CD4-positive, alpha-beta T cell treated with Interleukin-15 for 1 hour (primary cell): ENCODE measurements around the gene GLYR1.
"Not testable (repeated sequence)": the region's sequence is repeated elsewhere in the genome, so short reads cannot be mapped to it uniquely, and the experiment has no call there.

Source experiments
- DNase-seq: peaks from one replicate; pipeline ENCODE4 v3.0.0-alpha.2; 2020

Gene GLYR1

DNA sequence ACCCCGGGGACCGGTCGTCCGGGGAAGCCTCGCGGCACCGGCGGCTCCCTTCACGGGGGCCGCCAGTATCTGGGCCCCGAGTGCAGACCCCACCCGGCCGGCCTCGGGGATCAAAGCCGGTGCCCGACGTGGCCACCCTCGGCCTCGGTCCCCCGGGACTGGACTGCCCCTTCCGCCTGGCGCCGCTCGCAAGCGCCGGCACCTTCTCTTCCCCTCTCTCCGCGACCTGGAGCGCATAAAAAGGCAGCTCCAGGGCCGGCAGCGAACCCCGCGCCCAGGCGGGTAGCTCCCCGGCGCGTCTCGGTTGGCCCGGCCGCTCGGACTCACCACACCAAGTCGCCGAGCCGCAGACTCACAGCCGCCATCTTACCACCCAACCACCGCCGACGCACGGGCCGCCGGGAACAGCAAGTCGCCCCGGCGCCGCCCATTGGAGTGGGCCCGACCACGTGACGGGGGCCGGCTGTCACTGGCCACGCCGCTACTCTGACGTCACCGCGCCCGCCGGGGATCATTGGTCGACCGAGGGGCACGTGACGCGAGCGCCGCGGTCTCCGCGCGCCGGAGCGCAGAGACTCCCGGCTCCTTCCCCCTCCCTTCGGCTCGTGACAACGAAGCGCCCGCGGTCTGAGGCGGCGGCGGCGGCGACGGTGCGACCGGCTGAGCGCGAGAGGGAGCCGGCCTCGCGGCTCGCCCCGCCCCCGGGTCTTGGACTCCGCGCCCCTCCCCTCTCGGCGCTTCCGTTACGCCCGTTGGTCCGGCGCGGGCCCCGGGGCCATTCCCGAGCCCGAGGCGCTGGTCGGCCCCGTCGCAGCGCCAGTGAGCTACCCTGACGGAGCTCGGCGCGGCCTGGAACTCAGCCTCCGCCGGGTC is at the start of gene GLYR1, which contains the start of gene UBN1:
GLYR1 (minus strand) TSS at position 388 of the 873 bp plus-strand sequence; CDS start at position 365, 23 bp downstream.
UBN1 (plus strand) TSS at position 581 of the 873 bp plus-strand sequence. CDS start 5,437 bp downstream, outside the sequence.
- peak; percentile 98 for DNase-seq

DNA sequence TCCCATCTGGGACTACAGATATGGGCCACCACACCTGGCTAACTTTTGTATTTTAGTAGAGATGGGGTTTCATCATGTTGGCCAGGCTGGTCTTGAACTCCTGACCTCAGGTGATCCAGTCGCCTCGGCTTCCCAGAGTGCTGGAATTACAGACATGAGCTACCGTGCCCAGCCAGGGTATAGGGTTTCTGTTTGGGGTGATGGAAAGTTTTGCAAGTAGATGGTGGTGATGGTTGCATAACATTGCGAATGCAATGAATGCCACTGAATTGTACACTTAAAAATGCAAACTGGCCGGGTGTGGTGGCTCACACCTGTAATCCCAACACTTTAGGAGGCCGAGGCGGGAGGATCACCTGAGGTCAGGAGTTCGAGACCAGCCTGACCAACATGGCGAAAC is 49.7 kb upstream of the GLYR1 start:
- DNase-seq, result not testable (repeated sequence)

DNA sequence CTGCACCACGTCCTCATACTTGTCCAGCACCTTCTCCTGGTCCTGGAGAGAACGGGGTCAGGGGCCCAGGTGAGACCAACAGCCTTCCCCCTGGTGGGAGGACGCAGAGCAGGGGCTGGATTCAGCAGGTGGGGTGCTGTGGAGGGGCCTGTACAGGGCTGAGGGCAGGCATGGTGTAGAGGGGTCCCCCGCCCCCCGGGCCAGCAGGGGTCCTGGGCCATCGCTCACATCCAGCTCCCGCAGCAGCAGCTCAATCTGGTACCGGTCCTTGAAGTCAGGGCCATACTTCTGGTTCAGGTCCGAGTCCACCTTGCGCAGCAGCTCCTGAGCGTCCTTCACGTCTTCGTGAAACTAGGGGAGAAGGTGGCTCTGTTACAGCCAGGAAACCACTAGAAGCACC is 48.3 kb upstream of the GLYR1 start:
- DNase-seq, result no peak

DNA sequence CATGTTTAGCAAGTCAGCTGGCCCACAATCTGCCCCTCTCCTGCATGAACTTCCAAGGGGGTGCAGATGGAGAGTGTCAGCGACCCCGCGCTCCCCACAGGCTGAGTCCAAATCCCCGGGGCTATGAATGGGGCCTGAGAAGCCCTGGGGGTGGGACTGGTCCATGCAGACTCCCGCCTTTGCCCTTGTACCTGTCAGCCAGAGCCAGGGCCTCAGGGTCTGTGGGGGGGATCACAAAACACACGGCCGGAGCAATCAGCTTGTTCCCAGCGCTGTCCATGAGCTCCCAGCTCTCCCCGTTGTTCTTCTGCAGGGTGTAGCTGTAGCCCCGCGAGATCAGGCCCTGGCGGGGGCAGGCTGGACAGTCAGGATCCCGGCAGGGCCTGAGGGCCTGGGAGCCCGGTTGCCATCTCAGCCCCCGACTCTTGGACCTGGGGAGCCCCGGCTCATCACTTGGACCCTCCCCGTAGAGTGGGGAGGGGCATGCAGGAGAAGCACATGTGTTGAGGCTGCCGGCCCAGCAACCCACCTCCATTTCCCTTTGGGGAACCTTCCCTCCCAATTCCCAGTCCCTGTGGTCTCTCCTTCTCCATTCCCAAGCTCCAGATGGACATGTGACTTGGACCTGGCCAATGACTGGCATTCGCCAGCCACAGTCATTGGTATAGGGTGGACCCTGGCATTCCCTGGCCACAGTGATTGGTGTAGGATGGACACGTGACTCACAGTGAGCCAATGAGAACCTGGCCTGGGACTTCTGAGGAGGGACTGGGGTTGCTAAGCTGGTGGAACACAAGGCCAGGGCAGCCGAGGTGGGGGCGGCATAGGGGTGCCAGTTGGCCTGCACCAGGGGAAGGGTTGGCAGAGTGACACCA is 47.4 kb upstream of the GLYR1 start:
- no peak for DNase-seq

DNA sequence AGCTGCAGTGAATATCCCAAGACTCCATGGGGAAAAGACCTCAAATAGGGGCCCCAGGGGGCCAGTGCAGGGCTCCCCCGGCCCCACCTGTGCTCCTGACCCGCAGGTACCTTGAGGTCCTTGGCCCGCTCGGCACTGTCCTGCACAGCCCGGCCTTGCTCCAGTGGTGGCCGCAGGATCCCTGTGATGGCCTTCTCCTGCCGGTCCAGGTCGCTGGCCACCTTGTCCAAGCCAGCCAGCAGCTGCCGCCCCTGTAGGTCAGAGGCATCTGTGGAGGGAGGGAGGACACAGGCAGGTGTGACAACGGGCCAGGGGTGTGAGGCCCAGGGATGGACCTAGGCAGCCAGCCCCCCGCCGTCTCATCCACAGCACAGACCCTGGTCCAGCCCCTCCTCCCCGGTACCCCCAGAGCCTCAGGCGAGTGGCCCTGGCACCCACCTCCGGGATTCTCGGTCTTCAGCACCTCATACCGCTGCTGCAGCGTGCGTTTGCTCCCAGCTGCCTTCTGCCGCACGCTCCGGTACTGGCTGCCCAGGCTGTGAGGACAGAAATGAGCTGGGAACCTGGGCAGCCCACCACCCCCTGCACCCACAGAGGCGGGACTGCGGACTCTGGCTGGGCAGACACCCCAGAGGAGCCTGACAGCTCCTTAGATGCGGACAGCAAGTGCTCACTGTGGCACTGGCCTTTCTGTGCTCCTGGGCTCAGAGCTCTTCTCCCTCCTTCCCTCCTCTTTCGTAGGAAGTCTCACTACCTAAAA is 46.2 kb upstream of the GLYR1 start:
- DNase-seq, result no peak

DNA sequence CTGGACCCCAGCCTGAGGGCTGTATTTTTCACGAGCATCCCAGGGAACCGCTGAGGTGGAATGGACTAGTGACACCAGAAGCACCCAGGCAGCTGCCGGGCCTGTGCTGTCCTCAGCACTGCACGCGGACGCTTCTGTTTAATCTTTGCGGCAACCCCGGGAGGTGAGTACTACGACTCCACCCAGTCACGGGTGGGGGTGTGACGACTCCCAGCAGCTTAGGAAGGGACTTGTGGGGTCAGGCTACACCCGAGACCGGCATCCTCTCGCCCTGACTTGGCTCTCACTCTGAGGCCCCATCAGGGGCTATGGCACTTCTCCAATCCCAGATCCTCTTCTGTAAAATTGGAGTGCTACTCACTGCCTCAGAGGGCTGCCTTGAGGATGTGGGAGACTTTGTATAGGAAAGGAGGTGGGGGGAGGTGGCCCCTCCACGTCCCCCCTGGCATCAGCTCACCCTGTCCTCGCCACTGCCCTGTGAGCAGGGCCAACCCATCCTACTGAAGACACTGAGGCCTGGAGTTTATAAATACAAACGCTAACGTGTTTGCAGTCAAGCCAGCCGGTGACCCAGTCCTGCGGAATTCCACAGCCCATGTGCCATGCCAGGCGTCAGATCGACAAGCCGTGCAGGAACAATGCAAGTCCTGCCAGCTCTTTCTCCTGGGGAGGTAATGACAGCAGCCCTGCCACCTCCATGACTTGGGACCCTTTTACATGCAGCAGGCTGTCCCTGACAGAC is 45.4 kb upstream of the GLYR1 start:
- no peak for DNase-seq

DNA sequence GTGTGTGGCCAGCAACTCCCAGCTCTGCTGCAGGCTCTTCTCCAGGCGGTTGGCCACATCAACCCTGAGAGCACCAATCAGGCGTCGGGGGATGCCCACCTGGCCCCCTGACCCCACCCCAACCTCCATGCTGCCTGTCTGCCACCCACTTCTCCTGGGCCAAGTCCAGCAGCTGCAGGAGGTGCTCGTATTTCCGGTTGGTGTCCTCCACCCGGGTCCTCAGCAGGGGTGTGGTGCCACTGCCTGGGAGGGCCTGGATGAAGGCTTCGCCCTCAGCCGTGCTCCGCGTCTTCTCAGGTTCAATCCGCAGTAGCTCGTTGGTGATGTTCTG is 44.8 kb upstream of the GLYR1 start:
- DNase-seq, result no peak

DNA sequence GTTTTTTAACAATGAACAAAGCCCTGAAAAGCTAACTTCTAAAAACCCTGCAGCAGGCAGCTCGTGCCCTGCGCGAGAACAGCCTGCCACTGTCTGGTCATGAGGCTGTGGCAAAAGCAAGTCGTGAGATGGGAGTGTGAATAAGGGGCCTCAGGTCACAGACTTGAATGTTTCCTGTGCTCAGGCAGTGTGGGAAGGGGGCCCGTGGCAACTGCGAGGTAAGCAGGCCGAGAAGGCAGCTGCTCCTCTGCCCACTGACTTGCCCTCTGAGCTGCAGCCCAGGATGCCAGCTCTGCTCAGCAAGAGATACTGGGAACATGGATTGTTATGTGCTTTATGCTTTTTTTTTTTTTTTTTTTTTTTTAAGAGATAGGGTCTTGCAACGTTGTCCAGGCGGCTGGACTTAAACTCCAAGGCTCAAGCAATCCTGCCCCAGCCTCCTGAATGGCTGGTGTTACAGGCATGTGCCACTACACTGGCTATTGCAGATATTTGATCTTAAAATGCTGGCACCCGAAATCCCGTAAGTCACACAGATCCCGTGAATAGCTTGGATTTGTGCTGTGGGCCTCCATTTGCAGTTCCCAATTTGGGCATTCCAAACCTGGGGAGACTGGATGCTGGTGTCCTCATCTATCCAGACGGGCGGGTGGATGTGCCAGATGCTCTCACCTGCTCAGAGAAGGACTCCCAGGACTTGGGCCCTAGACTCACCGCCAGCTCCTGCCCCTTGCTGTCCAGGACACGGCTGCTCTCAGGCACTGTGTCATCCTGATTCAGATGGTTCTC is 44.2 kb upstream of the GLYR1 start:
- no peak for DNase-seq

DNA sequence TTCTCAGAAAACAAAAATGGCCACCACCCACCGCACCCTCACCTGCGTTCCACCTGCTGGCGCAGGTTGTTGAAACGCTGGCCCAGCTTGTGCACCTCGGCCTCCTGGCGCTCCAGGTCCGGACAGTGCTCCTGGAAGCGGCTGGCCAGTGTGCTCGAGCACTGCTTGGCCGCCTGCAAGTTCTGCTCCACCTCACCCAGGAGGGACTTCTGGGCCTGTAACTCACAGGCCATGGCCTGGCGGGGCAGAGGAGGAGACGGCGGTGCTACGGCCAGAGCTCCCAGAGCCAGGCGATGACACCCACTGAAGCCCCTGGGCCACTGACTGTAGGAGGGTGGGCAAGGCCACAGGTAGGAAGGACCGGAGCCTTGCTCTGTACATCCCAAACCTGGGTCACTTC is 43.6 kb upstream of the GLYR1 start:
- no peak for DNase-seq

DNA sequence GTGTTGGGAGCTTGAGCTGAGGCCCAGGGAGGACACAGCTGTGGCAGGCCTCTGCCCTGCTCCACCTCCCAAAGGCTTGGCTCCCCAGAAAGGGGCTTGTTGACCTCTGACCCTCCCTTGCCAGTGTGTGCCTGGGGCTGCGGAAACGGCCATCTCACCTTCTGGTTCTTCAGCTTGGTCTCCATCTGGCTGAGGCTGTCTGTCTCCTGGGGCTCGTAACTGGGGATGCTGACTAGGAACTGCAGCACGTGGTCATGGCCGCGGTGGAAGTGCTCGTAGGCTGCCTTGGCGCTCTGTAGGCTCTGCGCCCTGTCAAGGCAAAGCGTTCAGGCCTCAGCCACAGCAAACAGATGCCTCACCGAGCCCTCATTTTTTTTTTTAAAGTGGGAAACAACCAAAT is 42.9 kb upstream of the GLYR1 start:
- DNase-seq, result no peak

DNA sequence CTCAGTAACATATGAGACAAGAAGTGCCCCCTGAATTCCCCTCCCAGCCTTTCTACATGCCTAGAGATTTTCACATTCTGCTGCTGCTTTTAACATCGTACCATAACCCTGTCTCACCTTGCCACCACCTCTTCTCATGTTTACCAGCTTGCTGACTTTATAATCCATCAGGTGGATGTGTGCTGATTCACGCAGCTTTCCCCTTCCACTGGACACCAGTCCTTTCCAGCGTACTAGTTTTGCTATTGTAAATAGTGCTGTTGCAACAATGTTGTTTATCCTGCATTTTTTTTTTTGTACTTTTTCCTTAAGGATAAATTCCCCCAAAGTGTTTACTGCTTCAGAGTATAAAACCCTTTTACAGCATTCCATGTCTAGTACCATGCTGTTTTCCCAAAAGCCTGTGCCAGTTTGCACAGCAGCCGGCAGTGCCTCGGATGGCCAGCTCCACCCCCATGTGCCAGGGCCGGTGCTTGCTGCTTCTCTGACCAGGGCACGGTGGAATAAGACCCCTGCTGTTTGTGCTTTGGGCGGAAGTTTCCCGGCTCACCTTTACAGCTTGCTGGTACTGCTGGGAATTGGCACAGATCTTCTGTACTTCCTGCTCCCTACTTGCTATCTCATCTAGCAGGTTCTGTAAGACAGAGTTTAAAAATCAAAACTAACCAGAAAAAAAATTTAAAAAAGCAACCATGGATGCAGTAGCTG is 41.5 kb upstream of the GLYR1 start:
- no peak for DNase-seq

DNA sequence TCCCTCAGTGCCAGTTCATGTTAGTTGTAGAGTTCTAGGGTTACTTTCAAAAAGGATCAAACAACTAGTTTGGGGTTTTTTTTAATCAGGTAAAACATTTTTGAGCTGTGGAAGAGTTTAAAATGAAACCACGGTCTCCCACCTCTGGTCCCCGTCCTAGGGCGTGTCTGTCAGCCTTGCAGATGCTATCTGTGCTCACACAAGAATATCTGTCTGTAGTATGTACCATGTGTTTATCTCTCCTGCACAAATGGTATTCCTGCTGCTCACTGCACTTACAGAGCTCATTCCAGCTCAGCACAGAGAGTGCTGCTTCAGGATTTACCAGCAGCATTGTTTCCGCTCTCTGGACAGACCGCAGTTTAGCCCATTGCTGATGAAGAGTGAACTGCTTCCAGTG is 39.1 kb upstream of the GLYR1 start:
- no peak for DNase-seq

DNA sequence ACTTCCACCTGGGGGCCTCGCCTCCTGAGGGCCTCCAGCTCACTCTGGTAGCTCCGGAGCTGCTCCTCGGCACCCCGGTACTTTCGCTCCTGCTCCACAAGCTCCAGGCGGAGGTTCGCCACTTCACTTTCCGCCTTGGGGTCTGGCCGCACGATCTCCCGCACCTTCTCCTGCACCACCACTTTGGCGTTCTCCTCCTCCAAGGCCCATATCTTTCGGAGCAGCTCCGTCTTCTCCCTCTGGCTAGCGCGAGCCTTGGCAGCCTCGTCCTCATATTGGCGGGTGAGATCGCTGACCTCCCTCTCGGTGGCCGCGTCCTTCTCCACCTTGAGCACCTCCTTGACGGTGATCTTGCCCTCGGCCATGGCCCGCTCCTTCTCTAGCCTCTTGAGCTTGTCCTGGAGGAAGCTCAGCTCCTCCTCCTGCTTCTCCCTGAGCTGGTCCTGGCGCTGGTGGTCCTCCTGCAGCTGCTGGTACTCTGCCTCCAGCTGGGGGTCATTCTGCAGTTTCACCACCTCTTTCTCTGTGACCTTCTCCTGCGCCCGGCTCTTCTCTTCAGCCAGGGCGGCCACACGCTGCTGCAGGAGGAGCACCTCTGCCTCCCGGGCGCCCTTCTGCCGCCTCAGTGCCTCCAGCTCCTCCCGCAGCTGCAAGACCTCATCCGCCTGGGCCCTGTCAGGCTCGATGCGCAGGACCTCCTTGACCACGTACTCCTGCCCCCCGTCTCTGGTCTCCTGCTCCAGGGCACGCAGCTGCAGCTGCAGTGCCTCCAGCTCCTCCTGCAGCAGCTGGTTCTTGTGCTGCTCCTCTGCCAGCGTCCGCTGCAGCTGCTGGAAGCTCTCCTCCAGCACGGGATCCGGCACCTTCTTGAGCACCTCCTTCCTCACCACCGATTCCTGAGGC is 38.1 kb upstream of the GLYR1 start:
- no peak for DNase-seq

DNA sequence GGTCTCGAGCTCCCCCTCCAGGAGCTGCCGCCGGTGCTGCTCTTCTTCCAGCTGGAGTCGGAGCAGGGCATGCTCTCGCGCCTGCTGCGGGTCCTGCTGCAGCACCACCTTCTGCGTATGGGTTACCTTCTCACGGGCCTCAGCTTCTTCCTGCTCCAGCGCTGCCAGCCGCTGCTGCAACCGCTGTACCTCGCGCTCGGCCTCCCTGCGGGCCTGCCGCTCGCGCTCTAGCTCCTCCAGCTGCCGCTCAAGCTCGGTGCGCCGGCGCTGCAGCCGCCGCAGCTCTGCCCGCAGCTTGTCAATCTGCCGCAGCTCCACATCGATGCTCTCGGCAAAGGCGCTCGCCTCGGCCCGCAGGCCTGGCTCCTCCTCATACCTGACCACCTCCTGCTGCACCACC is 37.1 kb upstream of the GLYR1 start:
- DNase-seq, result no peak

DNA sequence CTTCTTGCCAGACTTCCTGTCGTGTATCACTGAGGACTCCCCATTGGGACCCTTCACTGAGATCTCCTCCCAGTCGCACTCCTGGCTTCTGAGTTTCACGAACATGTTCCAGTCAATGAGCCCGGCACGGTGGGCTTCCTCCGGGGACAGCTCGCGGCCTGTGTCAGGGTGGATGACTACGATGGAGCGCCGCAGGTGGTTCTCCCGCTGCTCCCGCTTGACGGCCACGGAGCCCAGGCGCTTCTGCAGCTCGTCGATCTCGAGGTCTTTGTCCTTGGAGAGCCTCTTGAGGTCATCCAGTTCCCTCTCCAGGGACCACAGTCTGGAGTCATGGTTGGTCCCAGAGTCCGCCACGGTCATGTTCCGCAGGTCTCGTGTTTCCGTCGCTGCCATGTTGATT is 36.4 kb upstream of the GLYR1 start:
- DNase-seq, result no peak

DNA sequence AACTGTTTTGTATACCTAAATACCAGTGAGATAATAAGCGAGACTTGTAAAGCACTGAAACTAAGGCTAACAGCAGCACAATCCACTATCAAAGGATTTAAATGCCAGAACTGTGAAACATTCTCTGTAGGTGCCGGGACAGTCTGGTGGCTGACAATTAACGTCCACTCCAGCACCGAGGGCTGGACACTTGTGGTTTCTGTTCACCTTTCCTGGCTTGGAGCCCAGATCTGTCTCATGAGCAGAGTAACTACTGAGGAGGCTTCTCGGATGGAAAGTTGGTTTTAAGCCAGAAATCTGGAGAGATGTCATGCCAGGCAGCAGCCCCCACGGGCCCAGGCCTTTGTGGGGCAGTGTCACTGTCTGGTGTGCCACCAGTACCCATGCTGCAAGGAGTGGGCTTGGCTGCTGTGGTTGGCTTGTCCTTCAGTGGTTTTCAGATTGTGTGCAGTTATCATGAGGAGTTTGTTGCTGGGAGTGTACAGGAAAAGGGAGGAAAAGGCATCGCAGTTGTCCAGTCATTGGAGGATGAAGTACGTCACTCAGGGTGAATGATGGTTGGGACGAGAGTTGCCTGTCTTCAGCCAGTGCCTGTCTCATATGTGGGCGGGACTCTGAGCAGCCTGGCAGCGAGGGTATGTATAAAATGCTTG is 35.7 kb upstream of the GLYR1 start:
- DNase-seq, result no peak

DNA sequence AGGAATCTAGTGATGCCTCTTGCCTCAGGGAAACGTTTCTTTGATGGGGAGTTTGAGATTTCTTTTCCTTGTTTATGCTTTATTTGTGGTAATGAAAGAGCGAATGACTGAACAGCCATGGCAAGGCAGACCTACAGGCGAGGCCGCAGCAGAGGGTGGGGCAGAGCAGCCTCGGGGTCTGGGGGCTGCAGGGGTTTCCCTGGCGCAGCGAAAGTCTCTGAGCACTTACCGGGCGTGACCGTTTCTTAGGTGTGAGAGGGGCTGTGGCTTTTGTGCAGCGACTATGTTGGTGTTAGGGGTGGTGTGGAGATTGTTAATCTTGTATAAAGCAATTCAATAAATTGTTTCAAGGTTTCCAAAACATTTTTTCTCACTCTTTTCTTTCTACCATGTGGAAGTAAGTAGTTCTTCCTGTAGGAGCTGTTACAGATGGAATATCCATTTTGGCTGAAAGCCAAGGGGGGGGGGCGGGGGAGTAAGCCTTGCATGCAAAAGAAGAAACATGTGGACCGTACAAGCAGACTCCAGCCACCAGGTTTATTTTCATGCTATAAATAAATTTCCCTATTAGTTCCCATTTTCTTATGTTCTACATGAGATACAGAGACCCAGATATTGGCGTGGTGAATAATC is 35.0 kb upstream of the GLYR1 start:
- no peak for DNase-seq

DNA sequence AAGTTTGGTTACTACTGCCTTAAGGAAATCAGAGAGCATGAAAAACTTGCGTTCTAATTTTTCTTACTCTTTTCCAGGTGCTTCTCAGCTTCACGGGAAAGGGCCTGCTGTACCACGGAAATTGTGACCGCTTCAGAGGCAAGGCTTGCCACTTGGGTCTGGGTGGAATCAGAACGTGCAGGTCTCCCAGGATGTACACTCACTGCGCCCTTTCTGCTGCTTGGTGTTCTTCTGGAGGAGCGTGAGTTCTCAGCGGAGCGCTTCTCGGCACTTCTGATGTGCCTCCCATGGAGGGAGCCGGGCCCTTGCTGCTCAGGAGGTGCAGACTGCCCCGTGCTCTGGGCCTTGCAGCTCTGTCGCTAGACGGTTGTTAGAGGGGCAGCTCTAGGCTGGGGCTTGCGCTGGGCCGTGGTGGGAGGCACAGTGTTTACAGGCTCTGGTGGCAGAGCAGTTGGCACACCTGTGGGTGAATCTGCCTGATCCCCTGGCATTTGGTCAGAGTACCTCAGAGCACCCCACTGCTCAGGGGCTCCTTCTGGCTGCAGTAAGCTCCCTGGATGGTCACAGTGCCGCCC is 33.0 kb upstream of the GLYR1 start:
- DNase-seq, result no peak
